H4 (cell line): ENCODE results near the gene CCDC3. TPM values are rescaled to one million over a fixed set of nuclear protein-coding genes. Genes with fewer than 3 reads are reported as not detected.
A peak's percentile ranks its signal among the peaks of the same experiment; 100 is the strongest.

ENCODE experiments used
- DNase-seq: peaks from one replicate; pipeline ENCODE4 v3.0.0-alpha.2; 2015; ENCODE audit warnings: low spot score
- total RNA-seq: library from RNA; depleted of rRNA; stranded (reverse); fragments of >200 nt; shearing (Covaris generic); gene quantifications from 2 replicates; pipeline ENCODE4 v1.2.3, GENCODE V29; 2014

CCDC3 gene
- total RNA-seq, 1 experiment from 2014 or later, result 2.1 TPM

- no peak for DNase-seq
Observed at GRCh38 chr10:13000431-13000830, 1.1 kb downstream of the CCDC3 start.

DNA sequence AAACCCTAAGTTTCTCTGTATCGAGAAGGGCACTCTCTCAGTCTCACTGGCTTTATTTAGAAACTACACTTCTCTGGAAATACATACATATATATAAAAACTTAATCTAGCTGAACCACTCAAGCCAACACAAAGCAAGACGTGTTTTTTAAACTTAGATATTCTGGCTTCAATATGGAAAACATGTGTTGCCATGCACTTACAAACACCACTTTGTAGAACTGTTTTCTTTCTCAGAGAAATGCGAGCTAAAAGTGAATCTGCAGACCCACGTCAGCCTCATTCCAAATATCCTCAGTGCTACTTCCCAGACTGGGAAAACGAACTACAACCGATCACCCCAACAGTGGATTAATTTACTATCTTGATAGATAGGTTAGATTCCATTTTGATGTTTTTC lies 1.7 kb downstream of the CCDC3 start:
- no peak for DNase-seq

GRCh38 chr10:12995425-12995861 lies 6.1 kb downstream of the CCDC3 start:
- no peak for DNase-seq

- DNase-seq, result no peak
Observed at GRCh38 chr10:12993595-12993994, 7.9 kb downstream of the CCDC3 start.

DNA sequence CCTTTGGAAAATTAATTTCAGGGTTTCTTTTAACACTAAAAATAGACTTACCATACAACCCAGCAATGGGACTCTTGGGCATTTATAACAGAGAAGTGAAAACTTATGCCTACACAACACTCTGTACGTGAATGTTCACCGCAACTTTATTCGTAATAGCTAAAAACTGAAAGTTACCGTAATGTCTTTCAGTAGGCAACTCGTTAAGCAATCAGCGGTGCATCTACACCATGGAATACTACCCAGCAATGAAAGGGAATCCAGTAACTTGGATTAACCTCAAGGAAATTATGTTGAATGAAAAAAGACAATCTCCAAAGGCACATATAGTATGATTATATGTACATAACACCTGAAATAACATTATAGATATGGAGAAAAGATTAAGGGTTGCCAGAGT lies 16.2 kb downstream of the CCDC3 start:
- no peak for DNase-seq

DNA sequence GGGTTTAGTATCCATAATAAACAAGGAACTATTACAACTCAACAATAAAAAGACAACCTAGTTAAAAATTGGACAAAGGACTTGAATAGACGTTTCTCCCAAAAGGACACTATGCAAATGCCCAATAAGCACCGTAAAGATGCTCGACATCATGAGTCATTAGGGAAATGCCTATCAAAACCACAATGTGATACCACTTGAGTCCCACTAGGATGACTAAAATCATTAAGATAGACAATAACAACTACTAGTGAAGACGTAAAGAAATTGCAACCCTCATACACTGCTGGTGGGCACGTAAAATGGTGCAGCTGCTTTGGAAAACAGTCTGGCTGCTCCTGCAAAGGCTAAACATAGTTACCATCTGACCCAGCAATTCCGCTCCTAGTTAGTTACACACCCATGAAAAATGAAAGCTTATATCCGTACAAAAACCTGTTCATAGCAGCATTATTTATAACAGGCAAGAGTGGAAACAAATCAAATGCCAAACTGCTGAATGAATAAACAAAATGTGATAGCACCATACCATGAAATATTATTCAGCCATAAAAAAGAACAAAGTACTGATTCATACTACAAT lies 17.3 kb downstream of the CCDC3 start:
- DNase-seq, result no peak

DNA sequence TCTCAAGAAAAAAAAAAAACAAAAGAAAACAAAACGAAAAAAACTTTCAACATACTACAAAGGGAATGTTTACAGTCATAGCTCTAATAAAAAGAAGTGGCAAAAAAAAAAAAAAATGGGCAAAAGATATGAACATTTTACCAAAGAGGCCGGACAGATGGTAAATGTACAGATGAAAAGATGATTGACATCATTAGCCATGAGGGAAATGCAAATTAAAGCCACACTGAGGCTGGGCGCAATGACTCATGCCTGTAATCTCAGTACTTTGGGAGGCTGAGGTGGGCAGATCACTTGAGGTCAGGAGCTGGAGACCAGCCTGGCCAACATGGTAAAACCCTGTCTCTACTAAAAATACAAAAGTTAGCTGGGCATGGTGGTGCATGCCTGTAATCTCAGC lies 17.9 kb downstream of the CCDC3 start:
- DNase-seq, result peak; percentile 10

GRCh38 chr10:12981570-12981969 lies 19.9 kb downstream of the CCDC3 start:
- DNase-seq, result peak; percentile 22

- DNase-seq, result no peak
Observed at GRCh38 chr10:12980713-12981306, 20.7 kb downstream of the CCDC3 start.

DNA sequence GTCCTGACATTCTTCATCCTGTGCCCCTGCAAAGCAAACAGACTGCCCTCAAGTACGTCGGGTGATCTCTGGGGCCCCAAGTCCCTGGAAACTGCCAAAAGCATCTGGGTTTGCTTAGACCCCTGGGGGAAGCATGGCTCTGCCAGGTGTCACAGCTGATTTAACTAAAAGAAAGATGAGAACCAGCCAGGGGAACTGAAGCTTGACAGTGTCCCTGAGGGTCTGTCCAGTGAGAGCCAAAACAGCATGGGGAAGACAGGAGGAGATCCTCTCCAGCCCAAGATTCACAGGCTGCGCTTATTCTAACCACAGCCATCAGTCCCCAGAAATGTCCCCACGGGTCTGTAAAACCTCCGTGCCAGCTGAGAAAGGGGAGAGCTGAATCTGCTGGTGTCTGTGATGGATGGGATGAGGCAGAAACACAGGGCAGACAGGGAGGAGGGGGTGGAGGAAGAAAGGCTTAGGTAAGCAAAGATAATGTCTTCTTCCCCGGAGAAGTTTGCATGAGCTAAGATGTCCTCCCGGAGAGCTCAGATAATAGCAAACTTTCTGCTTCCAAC lies 21.3 kb downstream of the CCDC3 start:
- no peak for DNase-seq

DNA sequence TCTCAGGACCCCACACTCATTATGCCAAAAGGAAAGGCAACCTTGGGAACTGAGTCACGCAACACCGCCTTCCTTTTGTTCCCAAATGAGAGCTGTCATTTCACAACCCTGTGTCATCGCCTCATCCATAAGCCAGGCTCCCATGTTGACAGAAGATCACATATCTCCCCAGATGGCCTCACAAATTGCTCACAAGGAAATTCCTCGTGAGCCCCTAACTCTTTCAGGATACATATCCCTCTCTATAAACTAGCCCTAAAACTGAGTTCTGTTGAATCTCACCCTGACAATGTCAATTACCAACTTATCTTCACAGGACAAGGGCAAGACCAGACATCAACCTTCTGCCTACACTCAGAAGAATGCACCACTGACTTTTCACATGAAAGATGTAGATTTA lies 22.6 kb downstream of the CCDC3 start:
- no peak for DNase-seq

DNA sequence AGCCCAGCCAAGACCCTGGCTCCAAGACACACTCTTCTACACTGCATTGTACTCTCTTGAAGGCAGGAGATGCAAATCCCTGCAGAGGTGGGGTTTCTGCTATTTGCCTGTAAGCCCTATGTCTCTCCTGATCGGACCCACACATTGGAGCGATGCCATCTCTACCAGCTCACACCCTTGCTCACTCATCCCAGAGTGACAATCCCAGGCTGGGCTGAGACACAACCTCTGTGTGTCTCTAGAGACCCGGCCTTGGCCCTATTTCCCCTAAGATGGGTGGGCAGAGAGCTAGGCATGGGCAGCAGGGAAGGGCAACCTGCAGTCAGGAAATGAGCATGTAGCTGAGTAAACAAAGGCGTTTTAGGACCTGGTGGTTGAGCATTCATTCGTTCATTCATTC lies 25.6 kb downstream of the CCDC3 start:
- DNase-seq, result no peak

- DNase-seq, result no peak
Observed at GRCh38 chr10:12975266-12975665, 26.2 kb downstream of the CCDC3 start.

DNA sequence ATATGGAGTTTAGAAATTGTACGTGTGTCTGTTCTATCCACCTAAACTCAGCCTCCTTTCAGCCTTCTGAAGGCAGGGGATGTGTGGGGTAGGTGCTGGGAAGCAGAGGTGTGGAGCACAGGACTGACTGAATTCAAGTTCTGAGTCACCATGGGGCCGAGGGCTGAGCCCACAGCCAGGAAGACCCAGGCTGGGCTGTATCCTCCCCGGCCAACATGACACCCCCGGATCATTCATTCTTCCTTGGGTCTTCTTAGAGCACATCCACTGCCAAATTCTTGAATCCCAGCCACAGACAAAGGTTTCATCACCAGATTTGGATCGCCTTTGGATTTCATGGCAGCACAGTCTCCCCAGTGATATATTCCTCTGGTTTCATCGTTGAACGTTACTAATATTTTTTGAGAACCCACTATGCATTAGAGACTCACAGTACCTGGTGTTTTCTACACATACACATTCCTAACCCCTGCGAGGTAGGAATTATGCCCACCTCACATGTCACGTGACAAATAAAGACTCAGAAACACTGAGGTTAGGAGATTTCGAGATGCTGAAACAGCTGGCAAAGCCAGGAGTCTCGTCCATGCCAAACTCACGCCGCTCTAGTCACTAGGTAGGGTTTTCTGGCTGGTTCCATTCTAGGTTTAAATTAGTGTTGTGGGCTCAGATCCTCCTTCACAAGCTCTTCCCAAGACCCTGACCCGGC lies 26.9 kb downstream of the CCDC3 start:
- DNase-seq, result no peak

GRCh38 chr10:12974078-12974477 lies 27.4 kb downstream of the CCDC3 start:
- DNase-seq, result no peak

- DNase-seq, result no peak
Observed at GRCh38 chr10:12973149-12973718, 28.3 kb downstream of the CCDC3 start.

- no peak for DNase-seq
Observed at GRCh38 chr10:12972146-12972545, 29.4 kb downstream of the CCDC3 start.

- no peak for DNase-seq
Observed at GRCh38 chr10:12971001-12971788, 30.3 kb downstream of the CCDC3 start.

GRCh38 chr10:12969951-12970350 lies 31.6 kb downstream of the CCDC3 start:
- DNase-seq, result no peak

DNA sequence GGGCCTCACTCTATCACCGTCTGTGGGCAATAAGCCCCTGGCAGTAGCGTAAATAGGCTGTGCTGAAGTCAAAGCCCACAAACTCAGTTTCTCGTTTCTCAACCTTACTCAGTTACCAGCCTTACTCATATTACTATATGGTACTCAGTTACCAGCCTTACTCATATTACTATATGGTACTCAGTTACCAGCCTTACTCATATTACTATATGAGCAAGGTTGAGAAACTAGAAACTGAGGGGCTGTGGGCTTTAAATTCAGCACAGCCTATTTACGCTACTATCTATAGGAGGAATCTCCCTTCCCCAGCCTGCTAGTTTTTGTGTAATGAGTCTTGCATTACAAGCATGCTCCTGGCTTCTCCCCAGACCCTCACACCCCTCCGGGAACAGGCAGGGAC lies 35.4 kb downstream of the CCDC3 start:
- no peak for DNase-seq

DNA sequence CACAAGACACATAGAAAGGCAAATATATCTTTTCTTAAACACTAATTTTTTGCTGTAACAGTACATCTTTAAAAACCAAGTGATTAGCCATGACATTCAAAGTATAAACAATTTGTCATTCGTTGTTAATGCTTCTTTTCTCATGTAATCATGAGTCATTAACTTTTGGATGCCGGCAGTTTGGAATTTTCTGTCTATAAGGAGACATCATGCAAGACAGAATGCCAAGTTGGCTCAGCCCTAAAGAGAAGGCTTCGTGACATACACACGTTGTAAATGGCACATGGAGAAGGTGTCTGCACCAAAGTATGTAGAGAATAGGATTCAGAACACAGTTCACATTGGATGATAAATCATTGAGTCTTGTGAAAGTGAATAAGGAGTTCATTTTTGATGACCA lies 35.9 kb downstream of the CCDC3 start:
- DNase-seq, result no peak

DNA sequence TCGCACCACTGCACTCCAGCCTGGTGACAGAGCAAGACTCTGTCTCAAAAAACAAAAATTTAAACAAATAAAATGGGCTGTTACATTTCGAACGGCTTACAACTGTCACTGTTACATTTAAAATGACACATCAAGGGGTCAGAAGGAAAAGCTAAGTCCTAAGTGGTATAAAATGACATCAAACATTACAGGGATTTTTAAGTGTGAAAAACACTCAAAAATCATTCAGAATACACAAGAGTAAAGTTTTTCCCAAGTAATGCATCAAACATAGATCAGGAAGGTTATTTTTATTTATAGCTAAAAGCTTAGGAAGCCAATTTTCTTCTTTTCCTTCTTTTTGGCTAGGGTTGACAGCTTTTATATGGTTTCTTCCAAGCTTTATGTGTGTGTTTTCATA lies 39.0 kb downstream of the CCDC3 start:
- no peak for DNase-seq
